HG03521 (cell line): ENCODE results near the gene HOXB7.

ENCODE experiments used
- ATAC-seq: cut with Tn5 transposase; IDR thresholded peaks from one replicate; pipeline ENCODE4 v1.9.1; 2021; ENCODE audit warnings: mild to moderate bottlenecking, moderate library complexity; ENCODE audit not compliant: unreplicated experiment

Gene HOXB7

GRCh38 chr17:48583708-48584222 is 27.1 kb downstream of the HOXB7 start:
- ATAC-seq = no peak

GRCh38 chr17:48582750-48583069 is 28.1 kb downstream of the HOXB7 start:
- no peak for ATAC-seq

GRCh38 chr17:48579760-48580554 is 30.9 kb downstream of the HOXB7 start:
- ATAC-seq = no peak

GRCh38 chr17:48579471-48579759 is 31.4 kb downstream of the HOXB7 start:
- no peak for ATAC-seq

GRCh38 chr17:48578616-48579470 is 32.0 kb downstream of the HOXB7 start:
- ATAC-seq = no peak

GRCh38 chr17:48577946-48578615 is 32.7 kb downstream of the HOXB7 start, which contains the start of gene HOXB4:
TSS of gene HOXB4 (minus strand) at chr17:48578350. CDS start at chr17:48578319, 31 bp downstream.
- ATAC-seq = no peak

- no peak for ATAC-seq
These were observed 33.4 kb downstream of the HOXB7 start for GRCh38 chr17:48577330-48577945.

- ATAC-seq = no peak
These were observed 34.1 kb downstream of the HOXB7 start for GRCh38 chr17:48576479-48577309.

- no peak for ATAC-seq
These were observed 34.9 kb downstream of the HOXB7 start for GRCh38 chr17:48575673-48576478.

GRCh38 chr17:48575066-48575582 is 35.7 kb downstream of the HOXB7 start:
- no peak for ATAC-seq

GRCh38 chr17:48574505-48575065 is 36.2 kb downstream of the HOXB7 start:
- ATAC-seq = no peak

- ATAC-seq = no peak
These were observed 38.9 kb downstream of the HOXB7 start for GRCh38 chr17:48571826-48572417.

- ATAC-seq = no peak
These were observed 39.6 kb downstream of the HOXB7 start for GRCh38 chr17:48571024-48571818.

GRCh38 chr17:48570325-48571023 is 40.3 kb downstream of the HOXB7 start:
- ATAC-seq = no peak

GRCh38 chr17:48569674-48570324 is 41.0 kb downstream of the HOXB7 start:
- ATAC-seq = no peak

GRCh38 chr17:48569240-48569582 is 41.6 kb downstream of the HOXB7 start:
- no peak for ATAC-seq
